ENCODE results near the gene LRRC59.

Gene LRRC59

GRCh38 chr17:50386510-50386909 is 10.8 kb downstream of the LRRC59 start:
- TF ChIP-seq CTCF (conservative IDR thresholded peaks at IDR 0.05), result no peak
- H3K27ac ChIP-seq, result no peak overlapping the region

- TF ChIP-seq CTCF (conservative IDR thresholded peaks at IDR 0.05), result no peak
Measured at GRCh38 chr17:50382931-50383330, 14.4 kb downstream of the LRRC59 start.

GRCh38 chr17:50381920-50382319 is 15.4 kb downstream of the LRRC59 start:
- TF ChIP-seq CTCF (conservative IDR thresholded peaks at IDR 0.05), result no peak
- peak overlapping the region; percentile 70 for H3K27ac ChIP-seq

More at GRCh38 chr17:50382931-50383330, 14.4 kb downstream of the LRRC59 start:
- H3K27ac ChIP-seq, result peak overlapping the region; percentile 70

- TF ChIP-seq CTCF (conservative IDR thresholded peaks at IDR 0.05), result no peak
- H3K27ac ChIP-seq, result peak overlapping the region; percentile 70
Measured at GRCh38 chr17:50381260-50381815, 16.0 kb downstream of the LRRC59 start.

GRCh38 chr17:50380369-50381259 is 16.7 kb downstream of the LRRC59 start:
- 0 out of 2 replicates have a peak, but pooled peaks have one; percentile 13 for TF ChIP-seq CTCF (conservative IDR thresholded peaks at IDR 0.05)
- no peak overlapping the region; the same call in 1 of the 2 replicates for H3K27ac ChIP-seq

GRCh38 chr17:50379351-50380132 is 17.8 kb downstream of the LRRC59 start:
- H3K27ac ChIP-seq, result no peak overlapping the region
- no peak for TF ChIP-seq CTCF (conservative IDR thresholded peaks at IDR 0.05)

All from VCaP (cell line).